H1 (cell line): ENCODE data around the gene MFAP1. TPM values are rescaled to one million over a fixed set of nuclear protein-coding genes. Genes with fewer than 3 reads are reported as not detected.

ENCODE experiments used
- CTCF ChIA-PET: fragments of 300-600 bp; sonication (Branson Sonifier 250); formaldehyde crosslinking; loops from one replicate; lab custom pipeline; 2021; ENCODE audit not compliant: partially characterized antibody; lab: Charles Lee
- POLR2A ChIA-PET: fragments of 300-600 bp; sonication (Branson Sonifier 250); formaldehyde crosslinking; loops from one replicate; lab custom pipeline; 2021; ENCODE audit warnings: inconsistent platforms; ENCODE audit not compliant: partially characterized antibody; lab: Charles Lee
- DNase-seq, 2 experiments: peaks; one replicate each; pipeline versions ENCODE4 v3.0.0 to v3.0.0-alpha.2; 2010 to 2022; ENCODE audit warnings: low spot score in 2 of 2, low read depth in 1 of 2, mixed read lengths in 1 of 2
- FAIRE-seq: peaks from 2 replicates; lab custom pipeline; 2011; peaks lifted over from hg19 to GRCh38; lab: Jason Lieb, UNC
- H2AFZ ChIP-seq: 2 replicates; pipeline ENCODE4 v1.8.1; 2012; ENCODE audit warnings: low read length, inconsistent platforms
- H2AK5ac ChIP-seq: 2 replicates; pipeline ENCODE4 v1.6.1; 2013; ENCODE audit warnings: low read depth, low read length
- H2BK120ac ChIP-seq: replicated peaks from 2 replicates; pipeline ENCODE3; 2013; ENCODE audit warnings: low read depth, low read length, inconsistent platforms
- H2BK12ac ChIP-seq: 2 replicates; pipeline ENCODE4 v1.6.1; 2013; ENCODE audit warnings: low read depth, low read length
- H2BK15ac ChIP-seq: 2 replicates; pipeline ENCODE4 v1.6.1; 2013; ENCODE audit warnings: low read length
- H2BK20ac ChIP-seq: 2 replicates; pipeline ENCODE4 v1.6.1; 2013; ENCODE audit warnings: low read length
- H2BK5ac ChIP-seq: 2 replicates; pipeline ENCODE4 v1.6.1; 2013; ENCODE audit warnings: low read depth, low read length
- H3K14ac ChIP-seq: 2 replicates; pipeline ENCODE4 v1.6.1; 2013; ENCODE audit warnings: inconsistent platforms; ENCODE audit not compliant: insufficient read length
- H3K18ac ChIP-seq: 2 replicates; pipeline ENCODE4 v1.6.1; 2013; ENCODE audit warnings: low read length; ENCODE audit errors: extremely low read depth
- H3K23ac ChIP-seq: 2 replicates; pipeline ENCODE4 v1.6.1; 2013; ENCODE audit warnings: inconsistent platforms; ENCODE audit not compliant: insufficient read length
- H3K23me2 ChIP-seq: 2 replicates; pipeline ENCODE4 v1.6.1; 2013; ENCODE audit warnings: low read depth, low read length
- H3K27ac ChIP-seq: 2 replicates; pipeline ENCODE4 v1.6.1; 2011; ENCODE audit warnings: low read depth, low read length, inconsistent platforms
- H3K27me3 ChIP-seq, 4 experiments: replicated peaks in 1 of 4; 1 replicate in 1 of 4; 2 replicates in 3 of 4; pipeline versions ENCODE4 v1.6.1 to v1.8.1; 2011 to 2013; ENCODE audit warnings: low read length in 3 of 4, mild to moderate bottlenecking in 3 of 4, inconsistent platforms in 2 of 4, mixed read lengths in 2 of 4, moderate library complexity in 1 of 4; ENCODE audit not compliant: control insufficient read depth in 3 of 4, insufficient read depth in 3 of 4; ENCODE audit errors: extremely low read depth in 1 of 4
- H3K36me3 ChIP-seq, 4 experiments: 2 replicates each; pipeline versions ENCODE4 v1.6.1 to v1.8.1; 2011 to 2013; ENCODE audit warnings: mild to moderate bottlenecking in 4 of 4, low read length in 3 of 4, moderate library complexity in 2 of 4, control low read depth in 1 of 4, inconsistent platforms in 1 of 4; ENCODE audit not compliant: insufficient read depth in 4 of 4, control insufficient read depth in 2 of 4
- H3K4ac ChIP-seq: replicated peaks from 2 replicates; pipeline ENCODE3; 2013; ENCODE audit warnings: low read length, low read depth, mixed read lengths, inconsistent platforms; ENCODE audit not compliant: insufficient read length
- H3K4me1 ChIP-seq, 4 experiments: replicated peaks in 1 of 4; 1 replicate in 1 of 4; 2 replicates in 3 of 4; pipeline versions ENCODE4 v1.6.1 to v1.8.1; 2011 to 2013; ENCODE audit warnings: low read length in 3 of 4, inconsistent platforms in 2 of 4, mixed read lengths in 1 of 4; ENCODE audit not compliant: insufficient read depth in 4 of 4, control insufficient read depth in 3 of 4
- H3K4me2 ChIP-seq, 2 experiments: 2 replicates each; pipeline versions ENCODE4 v1.6.1 to v1.8.1; 2011 to 2013; ENCODE audit warnings: low read depth in 2 of 2, low read length in 2 of 2, control low read depth in 1 of 2, inconsistent platforms in 1 of 2, mild to moderate bottlenecking in 1 of 2; ENCODE audit not compliant: insufficient read depth in 1 of 2
- H3K4me3 ChIP-seq, 4 experiments: fragments of 200-600, 300-600 bp in 1 of 4; sonication (generic), shearing (Covaris generic), sonication (Bioruptor Twin) in 1 of 4; 2 replicates each; pipeline versions ENCODE4 v1.5.1 to v1.8.1; 2011 to 2016; ENCODE audit warnings: low read length in 4 of 4, low read depth in 3 of 4, control low read depth in 2 of 4, inconsistent platforms in 2 of 4, mild to moderate bottlenecking in 2 of 4, mixed read lengths in 1 of 4, moderate library complexity in 1 of 4; ENCODE audit not compliant: insufficient read depth in 2 of 4; ENCODE audit errors: extremely low read depth in 1 of 4
- H3K56ac ChIP-seq: replicated peaks from 2 replicates; pipeline ENCODE3; 2013; ENCODE audit warnings: low read depth, mild to moderate bottlenecking, mixed read lengths, low read length, inconsistent platforms; ENCODE audit not compliant: insufficient read length
- H3K79me1 ChIP-seq: 2 replicates; pipeline ENCODE4 v1.6.1; 2013; ENCODE audit warnings: low read depth, low read length, control low read depth
- H3K79me2 ChIP-seq, 2 experiments: 2 replicates each; pipeline versions ENCODE4 v1.6.1 to v1.8.1; 2012 to 2013; ENCODE audit warnings: low read length in 2 of 2, mild to moderate bottlenecking in 2 of 2, inconsistent platforms in 1 of 2; ENCODE audit not compliant: insufficient read depth in 2 of 2, control insufficient read depth in 1 of 2
- H3K9ac ChIP-seq, 4 experiments: replicated peaks in 1 of 4; 1 replicate in 1 of 4; 2 replicates in 3 of 4; pipeline versions ENCODE4 v1.6.1 to v1.8.1; 2011 to 2013; ENCODE audit warnings: low read depth in 3 of 4, low read length in 3 of 4, control low read depth in 2 of 4, mild to moderate bottlenecking in 2 of 4, moderate library complexity in 2 of 4, inconsistent platforms in 1 of 4; ENCODE audit errors: extremely low read depth in 1 of 4
- H3K9me3 ChIP-seq, 2 experiments: 2 replicates each; pipeline versions ENCODE4 v1.6.1 to v1.8.1; 2012 to 2013; ENCODE audit warnings: mild to moderate bottlenecking in 2 of 2, moderate library complexity in 2 of 2, control low read depth in 1 of 2, inconsistent platforms in 1 of 2, low read depth in 1 of 2, low read length in 1 of 2, mixed read lengths in 1 of 2; ENCODE audit not compliant: insufficient read depth in 2 of 2
- H4K20me1 ChIP-seq, 2 experiments: replicated peaks in 1 of 2; 2 replicates each; pipeline versions ENCODE3 to v1.8.1; 2011 to 2013; ENCODE audit warnings: inconsistent platforms in 2 of 2, low read length in 2 of 2, mild to moderate bottlenecking in 1 of 2; ENCODE audit not compliant: insufficient read depth in 2 of 2, control insufficient read depth in 1 of 2
- H4K5ac ChIP-seq: 2 replicates; pipeline ENCODE4 v1.6.1; 2013; ENCODE audit warnings: low read length, low read depth, mixed read lengths, inconsistent platforms; ENCODE audit not compliant: insufficient read length
- H4K8ac ChIP-seq: 2 replicates; pipeline ENCODE4 v1.8.0; 2013; ENCODE audit warnings: mild to moderate bottlenecking, moderate library complexity, low read length, inconsistent platforms; ENCODE audit not compliant: insufficient read depth; ENCODE audit errors: extremely low read depth
- H4K91ac ChIP-seq: replicated peaks from 2 replicates; pipeline ENCODE3; 2013; ENCODE audit warnings: low read length, mixed read lengths, inconsistent platforms; ENCODE audit not compliant: insufficient read length
- ASH2L ChIP-seq: fragments of 200-600, 300-600 bp; sonication (generic); IDR thresholded peaks from one replicate; pipeline ENCODE4 v1.7.1; 2017; ENCODE audit warnings: low read length
- EGR1 ChIP-seq: IDR thresholded peaks from 2 replicates; pipeline ENCODE4 v1.6.1; 2011; ENCODE audit warnings: low read depth, low read length, borderline replicate concordance
- JUND ChIP-seq: IDR thresholded peaks from 2 replicates; pipeline ENCODE4 v1.6.1; 2011; ENCODE audit warnings: mild to moderate bottlenecking, improper control_type of control experiment, low read length
- KDM4A ChIP-seq: IDR thresholded peaks from one replicate; pipeline ENCODE4 v1.7.1; 2012; ENCODE audit warnings: low read depth, mild to moderate bottlenecking, moderate library complexity, low read length, inconsistent platforms; ENCODE audit not compliant: severe bottlenecking
- MAFK ChIP-seq: IDR thresholded peaks from 2 replicates; pipeline ENCODE4 v1.6.1; 2012; ENCODE audit warnings: low read depth, mild to moderate bottlenecking, improper control_type of control experiment, low read length
- NANOG ChIP-seq: IDR thresholded peaks from 2 replicates; pipeline ENCODE4 v1.6.1; 2011; ENCODE audit warnings: low read length, low read depth, mild to moderate bottlenecking, inconsistent platforms; ENCODE audit not compliant: insufficient read depth, poor library complexity, severe bottlenecking
- NRF1 ChIP-seq: IDR thresholded peaks from 2 replicates; pipeline ENCODE4 v1.6.1; 2011; ENCODE audit warnings: mild to moderate bottlenecking, low read depth, low read length, improper control_type of control experiment
- RBBP5 ChIP-seq: IDR thresholded peaks from 2 replicates; pipeline ENCODE4 v1.7.1; 2012; ENCODE audit warnings: low read depth, mild to moderate bottlenecking, inconsistent platforms, low read length, moderate library complexity, borderline replicate concordance
- SAP30 ChIP-seq: fragments of 300-600 bp; sonication (generic); IDR thresholded peaks from 2 replicates; pipeline ENCODE4 v1.7.1; 2012; ENCODE audit warnings: low read length, moderate library complexity, mild to moderate bottlenecking, inconsistent platforms; ENCODE audit not compliant: insufficient read depth, insufficient replicate concordance
- SIN3A ChIP-seq, 2 experiments: IDR thresholded peaks in 1 of 2; conservative IDR thresholded peaks in 1 of 2; 2 replicates each; pipeline ENCODE4 v1.6.1; 2011 to 2012; ENCODE audit warnings: low read length in 2 of 2, improper control_type of control experiment in 1 of 2, low read depth in 1 of 2, mild to moderate bottlenecking in 1 of 2
- TAF1 ChIP-seq: IDR thresholded peaks from 2 replicates; pipeline ENCODE4 v1.6.1; 2011; ENCODE audit warnings: mild to moderate bottlenecking, low read depth, low read length
- TCF12 ChIP-seq: IDR thresholded peaks from 2 replicates; pipeline ENCODE4 v1.6.1; 2011; ENCODE audit warnings: low read depth, mild to moderate bottlenecking, low read length
- WGBS, 2 experiments: shearing (Covaris generic) in 1 of 2; methylation state at CpG; one replicate each; pipeline versions ENCODE4 v1.1.6 to v1.1.7; 2013 to 2015; ENCODE audit warnings: low lambda C conversion rate in 2 of 2, mixed read lengths in 2 of 2, inconsistent platforms in 1 of 2, low coverage in 1 of 2, missing lambda C conversion rate in 1 of 2; ENCODE audit not compliant: insufficient replicate concordance in 2 of 2, insufficient coverage in 1 of 2, insufficient read length in 1 of 2; ENCODE audit errors: extremely low coverage in 1 of 2, missing lambda C conversion rate in 1 of 2; 5-methylcytosine and 5-hydroxymethylcytosine counted together
- polyA plus RNA-seq, 7 experiments: library from polyadenylated mRNA; depleted of rRNA in 3 of 7; stranded (reverse) in 5 of 7; unstranded in 2 of 7; fragments of >200 nt in 5 of 7; fragments of 200-250 nt in 2 of 7; gene quantifications; 1 replicate in 5 of 7; 2 replicates in 1 of 7; 4 replicates in 1 of 7; pipeline versions ENCODE4 v1.2.1 to v1.2.3, GENCODE V29; 2011 to 2013; ENCODE audit warnings: missing spikeins in 2 of 7, mixed read lengths in 2 of 7
- total RNA-seq: library from RNA; stranded (reverse); fragmentation: NEBNext Ultra II Directional; extraction: Animal tissue kit (Norgen Biotek cat#: 25700); gene quantifications from 2 replicates; pipeline ENCODE4 v1.2.1, GENCODE V29; 2021

MFAP1 gene
- total and polyA plus RNA-seq, 2 of the 8 experiments (the other 6 are each of a cell fraction or from before 2014, with no cell fraction given), result 23.6 to 36.7 TPM

GRCh38 chr15:43776718-43777266 lies 47.7 kb downstream of the MFAP1 start, which contains the start of gene ELL3:
Gene ELL3 (minus strand): TSS chr15:43776966. CDS start chr15:43776901, 65 bp downstream.
- no peak within 1 kb of the TSS for H2BK20ac ChIP-seq
- CTCF ChIA-PET, result interaction anchor here (0.8 to 4.8 kb wide), 10 partner anchors 9 to 261 kb away, joined by 3 to 50 read pairs (median 5); partner anchors contain the start of genes HYPK, SERF2 and SERINC4
- TF ChIP-seq NRF1, result no peak
- no peak for TF ChIP-seq RBBP5
- peak in 1 of 2 experiments; percentile 52; a peak in 1 of 4 replicates for TF ChIP-seq SIN3A (conservative IDR thresholded peaks at IDR 0.05 in 1 of 2, IDR thresholded peaks at IDR 0.05 in 1 of 2; ENCODE audit: low read depth in 1 of 2, low read length in 2 of 2)
- peak; percentile 17 for TF ChIP-seq ASH2L
- no peak for TF ChIP-seq MAFK
- no peak for TF ChIP-seq TAF1
- peak; percentile 17 for TF ChIP-seq SAP30
- peak; percentile 29 for TF ChIP-seq KDM4A
- no peak for TF ChIP-seq NANOG
- peak; percentile 55; the same call in 1 of the 2 replicates for TF ChIP-seq EGR1
- TF ChIP-seq JUND, result no peak
- no peak for TF ChIP-seq TCF12

More at GRCh38 chr15:43776718-43777266, 47.7 kb downstream of the MFAP1 start, which contains the start of gene ELL3:
- Histone ChIP-seq H3K18ac (peak within 1 kb of the TSS; percentile 96), H3K23ac (no peak within 1 kb of the TSS), H3K56ac (peak within 1 kb of the TSS; percentile 67), H2BK12ac (peak within 1 kb of the TSS; percentile 50; the same call in 1 of the 2 replicates), H4K20me1 (peaks cover 0 to 3% of the 10 kb centered on the region in 2 experiments), H3K9me3 (no peaks in the 10 kb centered on the region), H2BK15ac (peak within 1 kb of the TSS; percentile 99), H4K91ac (peak within 1 kb of the TSS; percentile 70), H2BK5ac (peak within 1 kb of the TSS; percentile 60; the same call in 1 of the 2 replicates), H3K9ac (peak within 1 kb of the TSS in 3 of 4 experiments; percentile 10 to 45 (median 40); a peak in 5 of 7 replicates), H3K4me1 (peaks cover 0 to 12% (median 5%) of the 10 kb centered on the region in 4 experiments; a peak in 5 of 7 replicates), H4K5ac (peak within 1 kb of the TSS; percentile 69), H2AFZ (peak within 1 kb of the TSS; percentile 77; the same call in 1 of the 2 replicates), H3K23me2 (peaks cover 12% of the 10 kb centered on the region), H3K14ac (no peak within 1 kb of the TSS), H3K4me3 (peak within 1 kb of the TSS; percentile 51 to 78 (median 71)), H3K79me2 (no peaks in the 10 kb centered on the region), H3K79me1 (no peaks in the 10 kb centered on the region), H2BK120ac (no peak within 1 kb of the TSS), H4K8ac (peak within 1 kb of the TSS; percentile 91), H3K27ac (no peak within 1 kb of the TSS), H3K4me2 (peak within 1 kb of the TSS; percentile 83 to 98), H2AK5ac (no peak within 1 kb of the TSS), H3K36me3 (peaks cover 10 to 23% (median 15%) of the 10 kb centered on the region in 4 experiments), H3K27me3 (peaks cover 0 to 2% (median 0%) of the 10 kb centered on the region in 4 experiments; a peak in 2 of 7 replicates), H3K4ac (no peak within 1 kb of the TSS)
- DNase-seq, result peak in 1 of 2 experiments; percentile 33
- 6% methylated on average over 22 of the region's 41 CpGs; no CpG with 5 or more reads in 1 of the 2 experiments for WGBS, 2 experiments
- no peak for FAIRE-seq
- POLR2A ChIA-PET, result interaction anchor here (0.7 to 4.8 kb wide), 9 partner anchors 8 to 104 kb away, joined by 3 to 54 read pairs (median 3); partner anchors contain the start of genes HYPK, MFAP1, SERF2 and SERINC4
